Prostate gland (tissue), 2 donors: ENCODE measurements around the gene SLC25A48. TPM values are rescaled to one million over a fixed set of nuclear protein-coding genes. Genes with fewer than 3 reads are reported as not detected.

Experiments
- DNase-seq: peaks from one replicate; pipeline ENCODE4 v3.0.0-alpha.2; 2019; ENCODE audit warnings: low spot score
- H3K27ac ChIP-seq, 2 donors: fragments of 200-600 bp; sonication (generic); 2 replicates each; pipeline ENCODE4 v1.5.1; 2017 to 2019
- H3K27me3 ChIP-seq: fragments of 200-600 bp; sonication (generic); replicated peaks from 2 replicates; pipeline ENCODE4 v1.5.1; 2019; ENCODE audit not compliant: insufficient read depth
- H3K36me3 ChIP-seq, 2 donors: fragments of 200-600 bp; sonication (generic); 1 replicate in 1 of 2; 2 replicates in 1 of 2; pipeline versions ENCODE4 v1.5.1 to v1.8.1; 2017 to 2019
- H3K4me1 ChIP-seq: fragments of 200-600 bp; sonication (generic); replicated peaks from 2 replicates; pipeline ENCODE4 v1.5.1; 2019
- H3K4me3 ChIP-seq, 2 donors: fragments of 200-600 bp; sonication (generic); 2 replicates each; pipeline ENCODE4 v1.5.1; 2017 to 2019
- H3K9me3 ChIP-seq: fragments of 200-600 bp; sonication (generic); 2 replicates; pipeline ENCODE4 v1.5.1; 2017
- CTCF ChIP-seq, 4 experiments: fragments of 200-600 bp in 2 of 4; fragments of 450-650 bp in 2 of 4; sonication (generic) in 2 of 4; IDR thresholded peaks; 1 replicate in 3 of 4; 2 replicates in 1 of 4; pipeline ENCODE4 v1.5.1; 2016 to 2019; ENCODE audit warnings: antibody characterized with exemption in 4 of 4, mild to moderate bottlenecking in 2 of 4, moderate library complexity in 2 of 4
- POLR2A ChIP-seq: fragments of 450-650 bp; IDR thresholded peaks from one replicate; pipeline ENCODE4 v1.6.1; 2016; ENCODE audit warnings: antibody characterized with exemption, mild to moderate bottlenecking
- POLR2AphosphoS5 ChIP-seq: sonication (generic); formaldehyde crosslinking; IDR thresholded peaks from one replicate; pipeline ENCODE4 v1.6.1; 2017; ENCODE audit warnings: antibody characterized with exemption
- WGBS: methylation state at CpG from one replicate; pipeline ENCODE4 v1.1.5; 2018; 5-methylcytosine and 5-hydroxymethylcytosine counted together
- intact Hi-C: fragments of 100-400 bp; cut with DNase I; formaldehyde crosslinking; loops from one replicate; pipeline ENCODE4 v1.14.2; 2022
- total RNA-seq, 2 donors: library from RNA; depleted of rRNA; stranded (reverse); fragments of >200 nt; gene quantifications; one replicate each; pipeline ENCODE4 v1.1.0, GENCODE V29; 2016

SLC25A48 gene
- total RNA-seq, 2 donors from 2014 or later = 0.77 to 0.85 TPM

GRCh38 chr5:135826221-135826525 is 8.3 kb upstream of the SLC25A48 start:
- TF ChIP-seq CTCF (IDR thresholded peaks at IDR 0.05) = no peak
- TF ChIP-seq POLR2A = no peak
- no peaks in the 10 kb centered on the region for H3K9me3 ChIP-seq
- intact Hi-C loops = no loop called here
- no peaks in the 10 kb centered on the region for H3K36me3 ChIP-seq
- H3K27ac ChIP-seq = no peak overlapping the region
- no peak for DNase-seq
- 88% methylated on average over 3 of the region's 3 CpGs for WGBS
- no peak overlapping the region for H3K4me3 ChIP-seq
- H3K4me1 ChIP-seq = no peaks in the 10 kb centered on the region
- H3K27me3 ChIP-seq = peaks cover 3% of the 10 kb centered on the region

- no peaks in the 10 kb centered on the region for H3K9me3 ChIP-seq
- H3K27ac ChIP-seq = no peak overlapping the region
- H3K36me3 ChIP-seq = no peaks in the 10 kb centered on the region
- intact Hi-C loops = no loop called here
- TF ChIP-seq CTCF (IDR thresholded peaks at IDR 0.05) (no peak), POLR2AphosphoS5 (no peak), POLR2A (no peak)
- no peaks in the 10 kb centered on the region for H3K4me1 ChIP-seq
- no peak overlapping the region for H3K4me3 ChIP-seq
- DNase-seq = no peak
- H3K27me3 ChIP-seq = peaks cover 3% of the 10 kb centered on the region
- WGBS = 73% methylated on average over 8 of the region's 8 CpGs
These were observed 7.3 kb upstream of the SLC25A48 start for GRCh38 chr5:135826994-135827671.

GRCh38 chr5:135827965-135828781 is 6.3 kb upstream of the SLC25A48 start:
- intact Hi-C loops = no loop called here
- Histone ChIP-seq H3K27me3 (peaks cover 3% of the 10 kb centered on the region), H3K4me1 (no peaks in the 10 kb centered on the region), H3K27ac (no peak overlapping the region), H3K4me3 (no peak overlapping the region), H3K36me3 (no peaks in the 10 kb centered on the region), H3K9me3 (no peaks in the 10 kb centered on the region)
- DNase-seq = no peak
- 77% methylated on average over 10 of the region's 10 CpGs for WGBS
- TF ChIP-seq CTCF (IDR thresholded peaks at IDR 0.05) (no peak), POLR2AphosphoS5 (no peak), POLR2A (no peak)

GRCh38 chr5:135828782-135829127 is 5.7 kb upstream of the SLC25A48 start:
- no peak overlapping the region for H3K27ac ChIP-seq
- H3K9me3 ChIP-seq = no peaks in the 10 kb centered on the region
- H3K4me1 ChIP-seq = no peaks in the 10 kb centered on the region
- 89% methylated on average over 2 of the region's 2 CpGs for WGBS
- intact Hi-C loops = no loop called here
- no peak for TF ChIP-seq CTCF (IDR thresholded peaks at IDR 0.05)
- TF ChIP-seq POLR2AphosphoS5 = no peak
- TF ChIP-seq POLR2A = no peak
- peaks cover 3% of the 10 kb centered on the region for H3K27me3 ChIP-seq
- H3K4me3 ChIP-seq = no peak overlapping the region
- no peak for DNase-seq
- no peaks in the 10 kb centered on the region for H3K36me3 ChIP-seq

- Histone ChIP-seq H3K27ac (no peak overlapping the region), H3K4me3 (no peak overlapping the region), H3K27me3 (peaks cover 3% of the 10 kb centered on the region), H3K4me1 (no peaks in the 10 kb centered on the region), H3K36me3 (no peaks in the 10 kb centered on the region), H3K9me3 (no peaks in the 10 kb centered on the region)
- intact Hi-C loops = no loop called here
- no peak for TF ChIP-seq POLR2A
- TF ChIP-seq CTCF (IDR thresholded peaks at IDR 0.05) = no peak
- no peak for TF ChIP-seq POLR2AphosphoS5
- no peak for DNase-seq
- 93% methylated on average over 7 of the region's 7 CpGs for WGBS
These were observed 5.3 kb upstream of the SLC25A48 start for GRCh38 chr5:135829179-135829578.
